Nephron progenitor cell (in vitro differentiated cells): ENCODE data around the gene MAP3K3.
A peak's percentile ranks its signal among the peaks of the same experiment; 100 is the strongest.

ENCODE experiments used
- DNase-seq: peaks from one replicate; pipeline ENCODE4 v3.0.0; 2021
- H3K27ac Mint-ChIP-seq: 2 replicates; pipeline ENCODE4 v1.8.0; 2021; ENCODE audit warnings: mild to moderate bottlenecking, moderate library complexity, mixed read lengths
- H3K27me3 Mint-ChIP-seq: 2 replicates; pipeline ENCODE4 v1.8.0; 2021; ENCODE audit warnings: mild to moderate bottlenecking, low read depth, mixed read lengths; ENCODE audit not compliant: poor library complexity
- H3K36me3 Mint-ChIP-seq: 2 replicates; pipeline ENCODE4 v1.8.0; 2021; ENCODE audit warnings: low read depth, mixed read lengths
- H3K4me1 Mint-ChIP-seq: 2 replicates; pipeline ENCODE4 v1.8.0; 2021; ENCODE audit warnings: mixed read lengths
- H3K4me3 Mint-ChIP-seq: 2 replicates; pipeline ENCODE4 v1.8.0; 2021; ENCODE audit warnings: mild to moderate bottlenecking, moderate library complexity, mixed read lengths
- H3K9me3 Mint-ChIP-seq: 2 replicates; pipeline ENCODE4 v1.8.0; 2021; ENCODE audit warnings: mild to moderate bottlenecking, moderate library complexity, mixed read lengths
- TF ChIP-seq, protein P1 (sequence below): fragments of 200-600 bp; sonication (generic); IDR thresholded peaks from 2 replicates; pipeline ENCODE4 v1.5.0; 2021; ENCODE audit warnings: antibody characterized with exemption

MAP3K3 gene

GRCh38 chr17:63685041-63685440, 62.8 kb downstream of the MAP3K3 start:
- TF ChIP-seq, protein P1, sequence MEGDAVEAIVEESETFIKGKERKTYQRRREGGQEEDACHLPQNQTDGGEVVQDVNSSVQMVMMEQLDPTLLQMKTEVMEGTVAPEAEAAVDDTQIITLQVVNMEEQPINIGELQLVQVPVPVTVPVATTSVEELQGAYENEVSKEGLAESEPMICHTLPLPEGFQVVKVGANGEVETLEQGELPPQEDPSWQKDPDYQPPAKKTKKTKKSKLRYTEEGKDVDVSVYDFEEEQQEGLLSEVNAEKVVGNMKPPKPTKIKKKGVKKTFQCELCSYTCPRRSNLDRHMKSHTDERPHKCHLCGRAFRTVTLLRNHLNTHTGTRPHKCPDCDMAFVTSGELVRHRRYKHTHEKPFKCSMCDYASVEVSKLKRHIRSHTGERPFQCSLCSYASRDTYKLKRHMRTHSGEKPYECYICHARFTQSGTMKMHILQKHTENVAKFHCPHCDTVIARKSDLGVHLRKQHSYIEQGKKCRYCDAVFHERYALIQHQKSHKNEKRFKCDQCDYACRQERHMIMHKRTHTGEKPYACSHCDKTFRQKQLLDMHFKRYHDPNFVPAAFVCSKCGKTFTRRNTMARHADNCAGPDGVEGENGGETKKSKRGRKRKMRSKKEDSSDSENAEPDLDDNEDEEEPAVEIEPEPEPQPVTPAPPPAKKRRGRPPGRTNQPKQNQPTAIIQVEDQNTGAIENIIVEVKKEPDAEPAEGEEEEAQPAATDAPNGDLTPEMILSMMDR = no peak
- peaks cover 6% of the 10 kb centered on the region for H3K4me1 Mint-ChIP-seq

GRCh38 chr17:63685578-63685977, 63.4 kb downstream of the MAP3K3 start:
- no peaks in the 10 kb centered on the region for H3K9me3 Mint-ChIP-seq
- H3K27ac Mint-ChIP-seq = no peak overlapping the region
- H3K36me3 Mint-ChIP-seq = peaks cover 30% of the 10 kb centered on the region
- TF ChIP-seq, protein P1 = no peak
- peaks cover under 1% of the 10 kb centered on the region for H3K27me3 Mint-ChIP-seq
- no peak overlapping the region for H3K4me3 Mint-ChIP-seq
- DNase-seq = no peak
- H3K4me1 Mint-ChIP-seq = peaks cover 6% of the 10 kb centered on the region

More at GRCh38 chr17:63685041-63685440, 62.8 kb downstream of the MAP3K3 start:
- peaks cover 27% of the 10 kb centered on the region for H3K36me3 Mint-ChIP-seq
- DNase-seq = no peak
- H3K27me3 Mint-ChIP-seq = no peaks in the 10 kb centered on the region
- no peak overlapping the region for H3K4me3 Mint-ChIP-seq
- no peaks in the 10 kb centered on the region for H3K9me3 Mint-ChIP-seq
- H3K27ac Mint-ChIP-seq = peak overlapping the region; percentile 25

GRCh38 chr17:63686138-63686685, 64.0 kb downstream of the MAP3K3 start:
- H3K36me3 Mint-ChIP-seq = peaks cover 33% of the 10 kb centered on the region
- peaks cover 6% of the 10 kb centered on the region for H3K4me1 Mint-ChIP-seq
- no peak for DNase-seq
- no peak overlapping the region for H3K27ac Mint-ChIP-seq
- no peaks in the 10 kb centered on the region for H3K9me3 Mint-ChIP-seq
- TF ChIP-seq, protein P1 = no peak
- H3K27me3 Mint-ChIP-seq = peaks cover 3% of the 10 kb centered on the region
- H3K4me3 Mint-ChIP-seq = no peak overlapping the region

- TF ChIP-seq, protein P1 = no peak
- peaks cover 14% of the 10 kb centered on the region for H3K4me1 Mint-ChIP-seq
- no peak for DNase-seq
- H3K27me3 Mint-ChIP-seq = peaks cover 3% of the 10 kb centered on the region
- peaks cover 26% of the 10 kb centered on the region for H3K36me3 Mint-ChIP-seq
- no peak overlapping the region for H3K27ac Mint-ChIP-seq
- no peaks in the 10 kb centered on the region for H3K9me3 Mint-ChIP-seq
- H3K4me3 Mint-ChIP-seq = no peak overlapping the region
Observed at GRCh38 chr17:63688396-63689020, 66.3 kb downstream of the MAP3K3 start.

DNA sequence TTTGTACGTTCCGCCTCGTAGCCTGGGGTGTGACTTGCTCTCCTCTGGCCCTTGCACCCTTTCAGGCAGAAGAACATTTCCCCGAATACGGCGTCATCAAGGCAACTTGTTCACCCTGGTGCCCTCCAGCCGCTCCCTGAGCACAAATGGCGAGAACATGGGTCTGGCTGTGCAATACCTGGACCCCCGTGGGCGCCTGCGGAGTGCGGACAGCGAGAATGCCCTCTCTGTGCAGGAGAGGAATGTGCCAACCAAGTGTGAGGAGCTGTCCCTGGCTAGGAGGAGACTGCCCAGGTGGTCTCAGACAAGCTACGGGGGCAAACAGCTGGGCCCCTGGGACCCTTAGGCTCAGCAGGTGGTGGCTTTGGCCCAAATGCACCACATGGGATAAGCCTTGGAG, 67.3 kb downstream of the MAP3K3 start:
- DNase-seq = no peak
- H3K9me3 Mint-ChIP-seq = no peaks in the 10 kb centered on the region
- no peak overlapping the region for H3K4me3 Mint-ChIP-seq
- H3K4me1 Mint-ChIP-seq = peaks cover 21% of the 10 kb centered on the region
- peaks cover 3% of the 10 kb centered on the region for H3K27me3 Mint-ChIP-seq
- TF ChIP-seq, protein P1 = no peak
- peaks cover 26% of the 10 kb centered on the region for H3K36me3 Mint-ChIP-seq
- H3K27ac Mint-ChIP-seq = peak overlapping the region; percentile 89
